Measurements from ENCODE around the gene DLGAP1.

GRCh38 chr18:3836483-3837335 is 618.4 kb downstream of the DLGAP1 start:
- TF ChIP-seq CTCF (tag by site-specific recombination; IDR thresholded peaks at IDR 0.05) (no peak), ZNF19 (tag by site-specific recombination; IDR thresholded peaks at IDR 0.05; ENCODE audit: low read depth) (no peak), REST (tag by site-specific recombination; IDR thresholded peaks at IDR 0.05) (no peak), ZNF175 (tag by site-specific recombination; IDR thresholded peaks at IDR 0.05) (no peak), ZBTB26 (tag by site-specific recombination; optimal IDR thresholded peaks at IDR 0.05) (no peak), ZSCAN30 (tag by site-specific recombination; IDR thresholded peaks at IDR 0.05) (no peak), PRDM1 (tag by site-specific recombination; IDR thresholded peaks at IDR 0.05) (no peak), ZNF114 (tag by site-specific recombination; IDR thresholded peaks at IDR 0.05) (no peak)
